WTC11 (cell line): ENCODE results near the gene MRPS18A.

ENCODE experiments used
- ZBTB21 ChIP-seq: sonication (generic); formaldehyde crosslinking; IDR thresholded peaks from 2 replicates; pipeline ENCODE4 v1.8.1; 2023; ENCODE audit warnings: mild to moderate bottlenecking, missing genetic modification reagents, borderline replicate concordance
- TF ChIP-seq, protein P1 (sequence below): sonication (generic); formaldehyde crosslinking; IDR thresholded peaks from 2 replicates; pipeline ENCODE4 v1.8.0; 2022; ENCODE audit warnings: mild to moderate bottlenecking, missing genetic modification reagents
- TF ChIP-seq, protein P2 (sequence below): fragments of 200-600 bp; IDR thresholded peaks from 2 replicates; pipeline ENCODE4 v1.8.0; 2022; ENCODE audit warnings: antibody characterized with exemption

DNA sequence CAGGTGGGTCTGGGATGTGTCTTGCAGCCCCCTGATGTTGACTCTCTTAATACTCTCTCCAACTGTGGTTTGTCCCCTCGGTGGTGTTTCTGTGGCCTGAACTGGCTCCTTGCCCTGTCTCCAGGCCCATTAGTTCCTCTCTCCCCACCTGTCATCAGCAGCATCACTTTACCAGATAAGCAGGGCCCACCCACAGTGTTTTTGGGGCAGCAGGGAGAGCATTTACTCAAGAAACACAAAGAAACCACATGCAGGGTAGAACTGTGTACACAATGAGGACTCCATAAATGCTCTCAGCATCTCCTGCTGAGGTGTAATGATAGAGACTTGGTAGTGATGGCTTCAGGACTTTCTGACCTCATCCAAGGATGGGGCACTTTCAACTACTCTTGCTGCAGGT, 20.2 kb upstream of the MRPS18A start:
- TF ChIP-seq, protein P1, sequence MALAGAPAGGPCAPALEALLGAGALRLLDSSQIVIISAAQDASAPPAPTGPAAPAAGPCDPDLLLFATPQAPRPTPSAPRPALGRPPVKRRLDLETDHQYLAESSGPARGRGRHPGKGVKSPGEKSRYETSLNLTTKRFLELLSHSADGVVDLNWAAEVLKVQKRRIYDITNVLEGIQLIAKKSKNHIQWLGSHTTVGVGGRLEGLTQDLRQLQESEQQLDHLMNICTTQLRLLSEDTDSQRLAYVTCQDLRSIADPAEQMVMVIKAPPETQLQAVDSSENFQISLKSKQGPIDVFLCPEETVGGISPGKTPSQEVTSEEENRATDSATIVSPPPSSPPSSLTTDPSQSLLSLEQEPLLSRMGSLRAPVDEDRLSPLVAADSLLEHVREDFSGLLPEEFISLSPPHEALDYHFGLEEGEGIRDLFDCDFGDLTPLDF (CRISPR knock-in tag): no peak
- no peak for TF ChIP-seq ZBTB21
- TF ChIP-seq, protein P2, sequence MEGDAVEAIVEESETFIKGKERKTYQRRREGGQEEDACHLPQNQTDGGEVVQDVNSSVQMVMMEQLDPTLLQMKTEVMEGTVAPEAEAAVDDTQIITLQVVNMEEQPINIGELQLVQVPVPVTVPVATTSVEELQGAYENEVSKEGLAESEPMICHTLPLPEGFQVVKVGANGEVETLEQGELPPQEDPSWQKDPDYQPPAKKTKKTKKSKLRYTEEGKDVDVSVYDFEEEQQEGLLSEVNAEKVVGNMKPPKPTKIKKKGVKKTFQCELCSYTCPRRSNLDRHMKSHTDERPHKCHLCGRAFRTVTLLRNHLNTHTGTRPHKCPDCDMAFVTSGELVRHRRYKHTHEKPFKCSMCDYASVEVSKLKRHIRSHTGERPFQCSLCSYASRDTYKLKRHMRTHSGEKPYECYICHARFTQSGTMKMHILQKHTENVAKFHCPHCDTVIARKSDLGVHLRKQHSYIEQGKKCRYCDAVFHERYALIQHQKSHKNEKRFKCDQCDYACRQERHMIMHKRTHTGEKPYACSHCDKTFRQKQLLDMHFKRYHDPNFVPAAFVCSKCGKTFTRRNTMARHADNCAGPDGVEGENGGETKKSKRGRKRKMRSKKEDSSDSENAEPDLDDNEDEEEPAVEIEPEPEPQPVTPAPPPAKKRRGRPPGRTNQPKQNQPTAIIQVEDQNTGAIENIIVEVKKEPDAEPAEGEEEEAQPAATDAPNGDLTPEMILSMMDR: no peak
